HG03558 (cell line): ENCODE results near the gene AKT3.
"Not testable (repeated sequence)": the region's sequence is repeated elsewhere in the genome, so short reads cannot be mapped to it uniquely, and the experiment has no call there.

Source experiments
- ATAC-seq: cut with Tn5 transposase; IDR thresholded peaks from one replicate; pipeline ENCODE4 v1.9.1; 2021; ENCODE audit warnings: moderate number of reproducible peaks; ENCODE audit not compliant: unreplicated experiment; ENCODE audit errors: extremely low read depth

AKT3 gene

DNA sequence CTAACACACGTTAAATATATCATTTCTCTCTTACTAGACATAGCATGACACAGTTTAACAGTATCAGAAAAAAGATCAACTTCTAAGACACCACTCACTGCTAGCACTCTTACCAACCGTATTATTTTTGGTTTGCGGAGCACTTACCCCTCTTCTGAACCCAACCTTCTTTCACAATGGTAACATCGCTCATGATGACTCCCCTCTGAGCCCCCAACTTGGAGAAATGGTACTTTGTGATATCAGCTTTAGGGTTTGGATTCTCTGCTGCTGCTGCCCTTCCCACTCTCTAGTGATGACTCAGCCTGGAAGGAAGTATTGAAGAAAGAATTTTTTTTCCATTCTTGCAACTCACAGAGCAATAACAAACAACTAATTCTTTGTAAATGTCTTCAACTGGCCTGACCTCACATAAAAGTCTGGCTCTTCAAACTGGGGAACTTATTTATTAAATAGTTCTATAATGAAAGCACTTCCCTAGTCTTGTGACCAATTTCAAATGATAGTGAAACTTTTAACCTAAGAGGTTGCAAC is 7.0 kb downstream of the AKT3 start:
- ATAC-seq = no peak

DNA sequence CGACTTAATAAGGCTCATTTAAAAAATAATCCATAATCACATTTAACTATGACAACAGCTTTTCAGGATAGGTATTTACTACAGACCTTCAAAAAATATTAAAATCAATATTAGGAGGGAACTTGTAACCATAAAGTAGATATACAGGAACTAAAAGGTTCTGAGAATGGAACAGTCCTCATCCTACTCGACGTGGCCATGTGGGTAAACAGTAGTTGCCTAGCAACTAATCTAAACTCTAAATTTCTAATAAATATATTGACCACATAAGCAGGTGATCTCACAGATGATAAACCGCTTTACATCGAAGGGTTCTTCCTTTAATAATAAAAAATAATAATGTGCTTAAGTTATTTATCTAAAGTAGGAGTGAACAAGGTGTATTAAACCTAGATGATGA is 7.9 kb downstream of the AKT3 start:
- no peak for ATAC-seq

DNA sequence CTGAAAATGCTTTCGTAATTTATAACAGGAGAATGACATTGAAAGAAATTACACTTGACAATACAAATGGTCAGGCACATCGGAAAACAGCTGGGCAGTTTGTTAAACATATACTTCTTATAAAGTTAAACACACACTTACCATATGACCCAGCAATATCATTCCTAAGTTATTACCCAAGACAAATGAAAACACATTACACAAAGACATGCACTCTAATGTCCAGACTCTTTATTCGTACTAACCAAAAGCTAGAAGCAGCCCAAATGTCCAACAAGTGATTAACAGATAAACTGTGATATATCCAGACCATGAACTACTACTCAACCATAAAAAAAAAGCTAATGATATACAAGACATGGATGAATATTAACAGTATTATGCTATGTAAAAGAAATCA is 8.5 kb downstream of the AKT3 start:
- ATAC-seq = no peak

DNA sequence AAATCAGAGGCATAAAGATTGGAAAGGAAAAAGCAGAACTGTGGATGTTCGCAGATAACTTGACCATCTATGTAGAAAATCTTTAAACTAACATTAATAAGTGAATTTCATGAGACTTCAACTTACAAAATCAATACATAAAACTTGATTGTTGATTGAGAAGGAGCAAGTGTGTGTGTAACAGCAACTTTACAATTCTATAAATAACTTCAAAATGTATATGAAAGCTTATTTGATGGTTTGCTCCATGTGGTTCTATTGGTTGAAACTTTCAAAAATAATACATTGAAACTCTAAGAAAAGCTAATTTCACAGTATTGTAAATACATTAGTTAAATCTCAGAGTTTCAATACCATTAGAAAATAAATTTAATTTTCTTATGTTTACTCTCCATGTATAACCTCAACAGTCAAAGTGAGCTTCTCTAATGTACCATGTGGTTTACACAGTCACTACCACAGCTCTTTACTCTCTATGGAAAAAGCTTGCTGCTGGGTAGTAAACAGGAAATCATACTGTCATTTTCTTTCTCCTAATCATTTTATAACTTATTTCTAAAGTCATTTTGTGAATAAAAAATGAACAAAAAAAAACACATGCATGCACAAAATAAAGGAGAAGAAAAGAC is 12.0 kb downstream of the AKT3 start:
- ATAC-seq = peak; percentile 68

DNA sequence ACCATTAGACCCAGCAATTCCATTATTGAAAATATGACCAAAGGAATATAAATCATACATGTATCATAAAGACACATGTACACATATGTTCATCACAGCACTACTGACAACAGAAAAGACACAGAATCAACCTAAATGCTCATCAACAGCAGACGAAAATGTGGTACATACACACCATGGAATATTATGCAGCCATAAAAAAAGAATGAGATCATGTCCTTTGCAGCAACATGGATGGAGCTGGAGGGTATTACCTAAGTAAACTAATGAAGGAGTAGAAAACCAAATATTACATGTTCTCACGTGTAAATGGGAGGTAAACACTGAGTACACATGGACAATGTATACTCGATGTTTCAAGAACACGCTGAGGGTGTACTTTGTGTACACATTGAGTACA is 15.9 kb downstream of the AKT3 start:
- no peak for ATAC-seq

DNA sequence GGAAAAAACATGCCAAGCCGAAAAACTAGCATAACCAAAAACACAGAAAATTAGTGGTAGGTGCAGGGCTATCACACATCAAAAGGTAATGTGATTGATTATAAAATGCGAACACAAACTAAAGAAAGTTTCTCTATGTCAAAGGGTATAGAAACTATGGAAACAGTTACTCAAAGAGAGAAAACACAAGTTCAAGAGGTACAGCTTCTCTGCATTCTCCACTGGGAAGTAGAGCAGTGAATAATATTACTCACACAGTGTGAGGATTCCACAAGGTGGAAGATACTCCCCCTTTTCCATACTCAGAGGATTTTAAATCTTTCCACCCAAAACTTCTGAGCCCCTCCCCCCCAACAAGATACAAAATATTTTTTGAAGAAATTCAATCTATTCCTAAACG is 18.6 kb downstream of the AKT3 start:
- ATAC-seq = no peak

DNA sequence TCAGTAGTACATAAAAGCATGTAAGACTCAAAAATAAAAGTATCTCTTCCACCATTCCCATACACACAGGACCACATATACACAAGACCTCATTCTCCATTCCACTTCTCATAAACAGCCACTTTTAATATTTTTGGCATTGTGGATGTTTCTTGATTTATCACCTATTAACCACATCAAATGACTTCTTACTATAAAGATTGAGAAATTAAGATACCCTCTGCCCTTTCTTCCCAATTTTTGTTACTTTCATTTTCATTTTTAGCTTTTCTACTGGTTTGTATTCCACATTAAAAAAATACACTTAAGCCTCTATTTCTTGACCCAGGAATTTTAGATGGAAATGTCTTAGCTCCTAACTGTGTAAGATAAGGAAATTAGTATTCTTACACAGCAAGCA is 22.8 kb downstream of the AKT3 start:
- ATAC-seq = no peak

DNA sequence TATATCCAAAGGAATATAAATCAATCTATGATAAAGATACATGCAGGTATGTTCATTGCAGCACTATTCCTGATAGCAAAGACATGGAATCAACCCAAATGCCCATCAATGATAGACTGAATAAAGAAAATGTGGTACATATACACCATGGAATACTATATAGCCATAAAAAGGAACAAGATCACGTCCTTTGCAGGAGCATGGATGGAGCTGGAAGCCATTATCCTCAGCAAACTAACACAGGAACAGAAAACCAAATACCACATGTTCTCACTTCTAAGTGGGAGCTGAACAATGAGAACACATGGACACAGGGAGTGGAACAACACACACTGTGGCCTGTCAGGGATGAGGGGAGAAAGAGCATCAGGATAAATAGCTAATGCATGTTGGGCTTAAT is 25.1 kb downstream of the AKT3 start:
- not testable (repeated sequence) for ATAC-seq

DNA sequence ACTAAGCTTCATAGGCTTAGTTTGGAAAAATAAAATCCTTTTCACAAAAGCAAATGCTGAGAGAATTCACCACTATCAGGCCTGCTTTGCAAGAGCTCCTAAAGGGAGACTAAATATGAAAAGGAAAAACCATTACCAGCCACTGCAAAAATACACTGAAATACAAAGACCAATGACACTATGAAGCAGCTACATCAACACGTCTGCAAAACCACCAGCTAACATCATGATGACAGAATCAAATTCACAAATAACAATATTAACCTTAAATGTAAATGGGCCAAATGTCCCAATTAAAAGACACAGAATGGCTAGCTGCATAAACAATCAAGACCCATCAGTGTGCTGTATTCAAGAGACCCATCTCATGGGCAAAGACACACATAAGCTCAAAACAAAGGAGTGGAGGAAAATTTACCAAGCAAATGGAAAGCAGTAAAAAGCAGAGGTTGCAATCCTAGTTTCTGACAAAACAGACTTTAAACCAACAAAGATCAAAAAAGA is 28.8 kb downstream of the AKT3 start:
- ATAC-seq = no peak

DNA sequence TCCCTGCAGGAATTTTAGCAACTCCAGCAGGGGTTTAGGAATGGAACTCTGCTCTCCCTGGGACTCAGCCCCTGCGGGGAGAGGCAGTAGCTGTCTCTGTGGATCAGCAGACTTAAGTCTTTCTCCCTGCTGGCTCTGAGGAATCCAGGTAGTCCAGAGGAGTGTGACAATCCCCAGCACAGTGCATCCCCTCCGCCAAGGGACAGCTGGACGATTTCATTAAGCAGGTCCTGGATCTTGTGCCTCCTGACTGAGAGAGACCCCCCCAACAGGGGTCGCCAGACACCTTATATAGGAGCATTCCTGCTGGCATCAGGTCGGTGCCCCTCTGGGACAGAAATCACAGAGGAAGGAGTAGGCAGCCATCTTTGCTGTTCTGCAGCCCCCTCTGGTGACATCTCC is 30.6 kb downstream of the AKT3 start:
- no peak for ATAC-seq

DNA sequence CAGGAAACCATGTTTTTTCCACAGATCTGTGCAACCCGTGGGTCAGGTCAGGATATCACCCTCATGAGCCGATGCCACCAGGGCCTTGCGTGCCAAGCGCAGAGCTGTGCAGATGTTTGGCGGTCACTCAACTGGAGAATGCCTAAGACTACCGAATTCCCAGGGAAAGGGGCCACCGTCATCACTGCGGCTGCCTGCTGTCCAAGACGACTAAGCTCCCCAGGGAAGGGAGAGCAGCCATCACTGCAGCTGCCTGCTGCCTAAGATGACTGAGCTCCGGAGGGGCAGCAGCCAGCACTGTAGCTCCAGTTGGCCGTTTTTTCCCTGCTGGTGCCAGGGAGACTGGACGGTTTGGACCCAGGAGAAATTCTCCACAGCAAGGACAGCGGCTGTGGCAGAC is 31.1 kb downstream of the AKT3 start:
- ATAC-seq = no peak

DNA sequence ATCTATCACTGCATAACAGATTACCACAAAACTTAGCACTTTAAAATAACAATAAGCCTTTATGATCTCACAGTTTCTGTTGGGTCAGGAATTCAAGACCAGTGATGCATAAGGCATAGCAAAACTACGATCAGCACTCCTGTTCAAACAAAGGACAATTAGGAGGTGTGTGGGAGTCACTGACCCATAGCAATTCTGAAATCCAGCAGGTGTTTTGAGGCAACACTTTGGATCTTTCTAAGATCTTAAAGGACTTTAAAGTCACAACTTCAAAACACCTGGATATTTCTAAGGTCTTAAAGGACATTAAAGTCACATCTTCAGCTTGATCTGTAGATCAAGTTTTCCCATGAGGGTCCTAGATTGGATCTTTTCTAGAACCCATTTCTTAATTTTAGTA is 35.3 kb downstream of the AKT3 start:
- ATAC-seq = no peak

DNA sequence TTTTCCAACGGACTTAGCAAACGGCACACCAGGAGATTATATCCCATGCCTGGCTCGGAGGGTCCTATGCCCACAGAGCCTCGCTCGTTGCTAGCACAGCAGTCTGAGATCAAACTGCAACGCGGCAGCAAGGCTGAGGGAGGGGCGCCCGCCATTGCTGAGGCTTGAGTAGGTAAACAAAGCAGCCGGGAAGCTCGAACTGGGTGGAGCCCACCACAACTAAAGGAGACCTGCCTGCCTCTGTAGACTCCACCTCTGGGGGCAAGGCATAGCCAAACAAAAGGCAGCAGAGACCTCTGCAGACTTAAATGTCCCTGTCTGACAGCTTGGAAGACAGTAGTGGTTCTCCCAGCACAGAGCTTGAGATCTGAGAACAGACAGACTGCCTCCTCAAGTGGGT is 42.7 kb downstream of the AKT3 start:
- ATAC-seq = not testable (repeated sequence)

DNA sequence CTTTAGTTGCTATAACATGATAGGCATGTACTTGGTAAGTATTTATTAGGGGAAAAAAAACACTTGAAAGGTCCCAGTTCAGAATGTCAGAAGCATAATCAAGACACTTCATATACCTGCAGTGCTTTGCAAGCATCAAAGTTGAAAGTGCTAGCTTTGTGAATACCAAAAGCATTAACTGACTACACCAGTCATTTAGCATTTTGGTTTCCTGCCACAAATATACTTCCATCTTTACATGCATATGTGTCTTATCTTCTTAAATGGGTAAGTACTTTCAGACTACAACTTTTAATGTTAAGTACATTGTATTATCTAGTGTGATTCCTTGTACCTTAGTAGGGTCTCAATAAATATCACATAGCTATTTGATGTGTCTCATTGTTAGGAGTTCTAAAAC is 43.7 kb downstream of the AKT3 start:
- no peak for ATAC-seq

DNA sequence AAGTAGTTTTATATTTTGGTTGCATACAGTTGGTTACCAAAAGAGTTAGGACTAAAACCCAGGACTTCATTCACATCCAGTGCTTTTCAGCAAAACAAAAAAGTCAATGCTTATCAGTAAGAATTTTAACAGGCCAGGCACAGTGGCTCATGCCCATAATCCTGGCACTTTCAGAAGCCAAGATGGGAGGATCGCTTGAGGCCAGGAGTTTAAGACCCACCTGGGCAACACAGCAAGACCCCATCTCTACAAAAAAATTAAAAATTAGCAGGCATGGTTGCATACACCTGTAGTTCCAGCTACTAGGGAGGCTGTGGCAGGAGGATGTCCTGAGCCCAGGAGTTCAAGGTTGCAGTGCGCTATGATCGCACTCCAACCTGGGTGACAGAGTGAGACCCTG is 47.3 kb downstream of the AKT3 start:
- no peak for ATAC-seq

DNA sequence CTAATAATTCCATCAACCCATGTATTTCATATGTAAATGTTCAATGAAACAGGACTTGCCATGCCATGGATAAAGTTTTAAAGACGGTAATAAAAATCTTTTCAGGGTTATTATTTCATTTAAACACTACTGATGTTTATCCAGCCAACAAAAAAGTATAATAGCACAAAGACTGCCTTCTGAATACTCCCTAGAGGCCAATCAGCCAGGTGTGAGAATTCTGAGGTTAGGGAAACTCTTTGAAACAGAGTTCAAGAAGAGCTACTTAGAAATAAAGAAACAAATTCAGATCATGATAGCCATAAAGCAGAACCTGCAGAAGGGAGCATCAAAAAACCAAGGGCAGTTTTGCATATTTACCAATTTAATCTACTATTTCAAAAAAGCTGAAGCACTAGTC is 48.7 kb downstream of the AKT3 start:
- ATAC-seq = no peak

DNA sequence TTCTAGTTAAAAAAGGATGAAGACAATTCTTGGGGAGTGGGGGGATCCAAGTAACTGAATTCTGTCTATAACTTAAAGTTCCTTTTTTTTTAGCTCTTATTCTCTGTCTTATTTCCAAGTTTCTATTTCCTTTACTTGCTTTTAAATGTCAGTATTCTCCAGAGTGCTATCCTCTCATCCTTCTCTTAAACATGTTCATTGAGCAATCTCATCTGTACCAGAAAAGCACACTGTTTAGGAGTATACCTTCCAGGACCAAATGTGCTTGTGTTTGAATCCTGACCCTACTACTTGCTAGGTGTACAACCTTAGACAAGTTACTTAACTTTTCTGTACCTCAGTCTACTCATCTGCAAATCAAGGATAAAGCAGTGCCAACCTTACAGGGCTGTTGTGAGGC is 50.1 kb downstream of the AKT3 start:
- no peak for ATAC-seq

DNA sequence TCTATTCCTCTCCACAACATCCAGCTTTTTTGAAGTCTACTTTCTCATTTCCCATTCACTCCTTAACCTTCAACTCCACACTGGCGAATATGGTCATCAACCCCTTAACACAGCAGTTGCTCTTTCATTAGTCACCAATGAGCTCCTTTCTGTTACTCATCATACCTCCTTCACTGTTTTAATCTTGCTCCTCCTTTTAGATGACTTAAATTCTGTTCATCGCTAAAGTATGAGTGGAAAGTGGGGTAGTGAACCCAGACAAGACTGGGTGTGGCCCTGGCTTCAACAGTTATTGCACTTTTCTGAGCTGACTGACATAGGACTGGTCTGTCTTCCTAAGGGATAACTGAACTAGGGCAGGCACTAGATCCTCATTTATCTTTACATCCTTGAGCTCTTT is 51.3 kb downstream of the AKT3 start:
- no peak for ATAC-seq

DNA sequence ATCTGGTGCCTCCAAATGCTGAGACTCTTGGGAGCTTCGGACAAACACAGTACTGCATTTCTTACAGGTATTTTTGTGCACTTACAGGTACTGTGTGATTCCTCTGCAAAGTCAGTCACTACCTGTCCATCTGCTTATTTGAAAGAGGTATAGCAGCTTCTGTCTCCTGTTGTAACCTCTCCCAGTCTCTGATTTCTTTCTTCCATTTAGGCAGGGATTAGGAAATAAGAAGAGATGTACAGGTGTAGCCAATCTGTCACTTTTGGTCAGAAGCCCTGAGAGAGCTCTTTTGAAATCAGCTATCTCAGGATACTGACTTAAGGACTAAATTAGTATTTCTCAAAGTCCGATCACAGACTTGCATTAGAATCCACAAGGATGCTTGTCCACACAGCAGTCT is 54.0 kb downstream of the AKT3 start:
- no peak for ATAC-seq

DNA sequence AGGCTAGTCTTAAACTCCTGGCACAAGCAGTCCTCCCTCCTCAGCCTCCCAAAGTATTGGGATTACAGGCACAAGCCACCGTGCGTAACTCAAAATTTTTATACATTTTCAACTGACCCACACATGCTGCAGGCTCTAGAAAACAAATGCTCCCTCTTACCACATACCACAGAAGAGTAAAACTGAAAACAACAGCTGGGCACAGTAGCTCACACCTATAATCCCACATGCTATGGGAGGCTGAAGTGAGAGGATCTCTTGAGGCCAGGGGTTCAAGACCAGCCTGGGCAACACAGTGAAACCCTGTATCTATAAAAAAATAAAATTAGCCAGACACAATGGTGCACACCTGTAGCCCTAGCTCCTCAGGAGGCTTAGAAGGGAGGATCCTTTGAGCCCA is 56.7 kb downstream of the AKT3 start:
- ATAC-seq = no peak

DNA sequence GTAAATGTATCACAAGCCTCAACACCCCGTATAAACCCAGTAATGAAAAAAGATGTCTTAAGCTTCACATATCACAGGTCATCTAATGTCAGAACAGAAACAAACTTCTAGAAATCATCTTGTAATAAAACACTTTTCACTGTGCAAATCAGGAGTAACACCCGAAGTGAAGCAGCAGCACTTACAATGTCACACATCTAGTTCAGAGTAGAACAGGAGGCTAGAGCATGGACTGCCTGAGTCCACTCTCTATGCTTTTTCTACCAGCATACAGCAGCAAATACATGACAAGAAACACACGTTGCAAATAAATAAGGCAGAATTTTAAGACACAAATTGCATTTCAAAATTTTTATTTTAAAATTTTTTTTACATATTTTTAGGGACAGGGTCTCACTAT is 57.2 kb downstream of the AKT3 start:
- ATAC-seq = no peak

DNA sequence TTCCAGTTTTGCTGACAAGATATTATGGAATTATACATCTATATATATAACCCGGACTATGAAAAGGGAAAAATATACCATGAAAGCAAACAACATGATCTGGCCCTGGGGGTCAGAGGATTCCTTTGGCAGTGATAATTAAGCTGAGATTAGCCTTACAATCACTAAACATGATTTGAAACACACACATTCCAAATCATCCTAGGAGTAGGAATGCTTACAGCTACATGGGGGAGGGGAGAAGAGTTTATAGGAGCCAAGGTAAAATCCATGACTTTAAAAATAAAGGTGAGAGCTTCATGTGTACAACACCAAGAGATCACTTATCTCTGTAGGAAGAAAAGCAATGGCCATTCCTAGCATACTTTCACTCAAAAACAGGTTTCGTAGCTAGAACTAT is 57.6 kb downstream of the AKT3 start:
- ATAC-seq = no peak
